ENCODE data around the gene CDK2AP2.
"Not testable (repeated sequence)": the region's sequence is repeated elsewhere in the genome, so short reads cannot be mapped to it uniquely, and the experiment has no call there.

CDK2AP2 gene

DNA sequence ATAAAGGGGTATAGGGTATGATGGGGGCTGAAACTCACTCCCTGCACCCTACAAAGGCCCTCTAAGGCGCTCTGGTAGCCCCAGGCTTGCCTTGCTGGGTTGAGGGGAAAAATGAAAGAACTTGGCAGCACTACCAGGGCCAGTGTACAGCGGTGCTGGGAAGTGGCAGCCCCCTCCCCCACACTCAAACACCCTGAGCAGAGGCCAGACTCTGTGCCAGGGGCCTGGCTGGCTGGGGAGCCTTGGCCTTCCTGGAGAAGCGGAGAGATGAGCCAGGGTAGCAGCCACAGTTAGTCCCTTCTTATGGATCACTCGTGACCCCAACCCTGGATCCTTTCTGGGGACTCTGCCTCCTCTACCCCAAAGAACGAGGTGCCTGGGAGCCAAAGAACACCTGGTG, 41.6 kb downstream of the CDK2AP2 start:
- DNase-seq (ENCODE audit: low spot score): no peak

DNA sequence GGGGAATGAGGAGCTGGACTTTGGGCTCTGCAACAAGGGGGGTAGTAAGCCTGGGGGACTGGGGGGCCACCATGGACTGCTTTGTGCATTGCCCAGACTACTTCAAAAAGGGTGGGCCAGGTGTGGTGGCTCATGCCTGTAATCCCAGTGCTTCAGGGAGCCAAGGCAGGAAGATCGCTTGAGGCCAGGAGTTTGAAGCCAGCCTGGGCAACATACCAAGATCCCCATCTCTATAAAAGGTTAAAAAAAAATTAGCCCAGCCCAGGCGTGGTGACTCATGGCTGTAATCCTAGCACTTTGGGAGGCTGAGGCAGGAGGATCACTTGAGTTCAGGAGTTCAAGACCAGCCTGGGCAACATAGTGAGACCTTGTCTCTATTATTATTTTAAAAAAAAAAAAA, 42.4 kb downstream of the CDK2AP2 start:
- DNase-seq (ENCODE audit: low spot score): not testable (repeated sequence)

DNA sequence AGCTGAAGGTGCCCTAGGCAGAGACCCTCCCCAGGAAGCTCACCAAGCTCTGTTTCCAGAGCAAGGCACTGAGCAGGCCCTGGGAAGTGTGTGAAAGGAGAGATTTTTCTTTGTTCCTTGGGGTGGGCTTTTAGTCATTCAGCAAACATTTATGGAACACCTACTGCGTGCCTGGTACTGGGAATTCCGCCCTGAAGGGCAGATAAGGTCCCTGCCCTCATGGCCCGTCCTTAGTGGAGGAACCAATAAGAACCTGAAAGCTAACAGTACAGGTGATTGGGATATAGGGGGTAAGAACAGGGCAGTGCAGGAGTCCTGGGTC, 42.8 kb downstream of the CDK2AP2 start:
- DNase-seq (ENCODE audit: low spot score): no peak

DNA sequence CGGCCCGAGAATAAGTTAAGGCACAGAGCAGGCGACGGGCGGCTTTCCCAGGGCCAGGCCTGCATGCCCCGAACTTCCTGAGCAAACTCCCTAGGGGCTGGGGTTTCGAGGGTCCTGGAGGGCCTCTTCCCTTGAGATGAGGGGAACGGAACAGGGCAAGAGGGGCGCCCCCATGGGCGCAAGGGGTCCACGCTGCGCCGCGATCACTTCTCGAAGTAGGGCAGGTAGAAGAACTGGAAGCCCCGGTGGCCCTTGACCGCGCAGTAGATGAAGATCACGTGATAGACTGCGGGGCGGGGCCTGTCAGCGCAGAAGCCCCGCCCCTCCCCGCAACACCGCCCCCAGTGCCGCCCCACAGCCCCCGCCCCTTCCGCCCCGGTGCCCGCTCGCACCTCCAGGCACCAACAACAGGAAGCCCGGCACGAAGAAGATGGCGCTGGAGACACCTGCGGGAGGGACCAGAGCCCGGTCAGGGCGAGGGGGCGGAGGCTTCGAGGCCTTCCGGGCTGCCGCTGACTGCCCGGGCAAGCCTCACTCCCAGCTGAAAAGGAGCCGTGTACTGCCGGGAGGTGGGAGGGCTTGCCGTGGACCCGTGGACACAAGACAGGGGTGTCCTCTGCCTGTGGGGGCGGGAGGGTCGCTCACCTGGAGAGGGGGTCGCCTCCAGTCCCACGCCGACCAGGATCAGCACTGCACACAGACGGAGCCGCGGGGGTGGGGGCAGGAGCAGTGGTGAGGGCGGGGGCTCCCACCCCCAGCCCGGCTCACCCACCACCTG, 43.4 kb downstream of the CDK2AP2 start:
- DNase-seq (ENCODE audit: low spot score): peak; percentile 94

DNA sequence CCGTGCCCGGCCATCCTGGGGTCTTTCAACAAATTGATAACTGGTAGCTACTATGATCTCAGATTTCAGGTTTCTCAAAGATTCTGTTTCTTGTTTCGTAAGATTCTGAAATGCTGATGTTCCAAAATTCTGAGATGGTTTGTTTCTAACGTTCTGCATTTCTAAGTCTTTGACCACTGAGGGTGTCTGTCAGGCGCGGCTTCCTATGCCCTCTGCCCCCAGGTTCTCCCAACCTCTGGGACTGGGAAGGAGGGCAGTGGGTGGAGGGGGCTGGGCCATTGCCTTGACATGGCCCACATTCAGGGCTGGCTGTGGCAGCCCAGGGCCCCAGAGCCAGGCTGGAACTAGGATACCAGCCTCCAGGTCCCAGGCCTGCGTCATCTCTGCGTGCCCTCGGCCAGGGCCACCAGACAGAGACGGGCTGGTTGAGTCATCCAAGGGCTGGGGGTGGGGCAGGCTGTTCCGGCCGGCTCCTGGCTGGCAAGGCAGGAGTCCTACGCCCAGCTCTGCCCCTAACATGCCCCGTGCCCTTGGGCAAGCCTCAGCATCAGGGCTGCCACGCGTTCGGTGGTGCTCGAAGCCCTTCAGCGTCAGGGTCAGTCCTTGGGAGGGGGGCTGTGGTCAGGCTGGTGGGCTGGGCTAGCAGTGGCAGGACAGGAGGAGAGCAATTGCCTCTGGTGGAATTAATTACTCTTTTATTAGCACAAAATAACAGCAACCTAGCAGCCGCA, 44.1 kb downstream of the CDK2AP2 start:
- no peak for DNase-seq (ENCODE audit: low spot score)

DNA sequence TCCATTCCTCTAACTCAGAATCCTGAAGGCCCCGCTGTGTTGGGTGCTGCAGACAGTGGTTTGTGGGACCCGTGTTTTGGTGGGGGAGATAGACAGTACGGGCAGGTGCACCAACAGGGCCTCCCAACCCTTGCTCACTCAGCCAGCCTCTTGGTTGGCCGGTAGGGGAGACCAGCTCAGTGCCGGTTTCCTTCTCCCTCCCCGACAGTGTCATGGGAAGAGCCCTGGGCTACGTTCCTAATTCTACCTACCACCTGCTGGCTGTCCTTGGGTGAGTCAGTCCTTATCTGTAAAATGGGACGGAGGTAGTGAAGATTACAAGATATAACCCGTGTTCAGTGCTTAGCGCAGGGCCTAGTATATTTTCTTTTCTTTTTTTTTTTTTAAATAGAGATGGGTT, 44.8 kb downstream of the CDK2AP2 start:
- no peak for DNase-seq (ENCODE audit: low spot score)

DNA sequence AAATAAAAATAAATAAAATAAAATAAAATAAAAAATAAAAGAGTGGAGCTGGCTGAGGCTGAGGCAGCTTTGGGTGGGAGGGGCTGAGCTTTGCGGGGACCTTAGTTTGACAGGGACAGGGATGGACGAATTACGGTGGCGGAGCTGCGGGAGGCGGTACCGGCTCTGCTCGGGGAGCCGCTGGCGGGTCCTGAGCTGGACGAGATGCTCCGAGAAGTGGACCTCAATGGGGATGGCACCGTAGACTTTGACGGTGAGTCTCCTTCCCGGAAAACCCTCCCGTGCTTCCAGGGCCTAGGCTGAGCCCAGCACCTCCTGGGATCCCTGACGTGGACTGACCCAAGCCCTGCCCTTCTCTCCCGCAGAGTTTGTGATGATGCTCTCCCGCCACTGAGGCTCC, 49.7 kb downstream of the CDK2AP2 start:
- no peak for DNase-seq (ENCODE audit: low spot score)

DNA sequence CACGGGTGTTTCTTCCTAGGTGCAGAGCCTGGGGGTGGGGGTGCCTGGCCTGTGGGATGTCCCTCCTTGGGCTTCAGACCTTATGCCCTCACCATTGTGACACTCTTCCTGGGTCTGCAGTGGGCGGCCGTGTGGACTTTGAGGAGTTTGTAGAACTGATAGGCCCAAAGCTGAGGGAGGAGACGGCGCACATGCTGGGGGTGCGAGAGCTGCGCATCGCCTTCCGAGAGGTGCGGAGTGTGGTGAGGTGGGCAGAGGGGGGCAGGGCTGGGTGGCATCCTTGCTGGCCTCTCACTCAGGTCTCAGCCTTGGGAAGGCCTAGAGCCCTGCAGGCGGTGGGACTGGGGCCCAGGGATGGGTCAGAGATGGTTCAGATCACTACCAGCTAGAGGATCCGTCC, 50.5 kb downstream of the CDK2AP2 start:
- no peak for DNase-seq (ENCODE audit: low spot score)
